Measurements from ENCODE around the gene CCSER2. TPM values are rescaled to one million over a fixed set of nuclear protein-coding genes. Genes with fewer than 3 reads are reported as not detected.
A peak's percentile ranks its signal among the peaks of the same experiment; 100 is the strongest.

Gene CCSER2
- total RNA-seq, 4 donors from 2014 or later: 60.5 to 80.6 (median 63.1) TPM

DNA sequence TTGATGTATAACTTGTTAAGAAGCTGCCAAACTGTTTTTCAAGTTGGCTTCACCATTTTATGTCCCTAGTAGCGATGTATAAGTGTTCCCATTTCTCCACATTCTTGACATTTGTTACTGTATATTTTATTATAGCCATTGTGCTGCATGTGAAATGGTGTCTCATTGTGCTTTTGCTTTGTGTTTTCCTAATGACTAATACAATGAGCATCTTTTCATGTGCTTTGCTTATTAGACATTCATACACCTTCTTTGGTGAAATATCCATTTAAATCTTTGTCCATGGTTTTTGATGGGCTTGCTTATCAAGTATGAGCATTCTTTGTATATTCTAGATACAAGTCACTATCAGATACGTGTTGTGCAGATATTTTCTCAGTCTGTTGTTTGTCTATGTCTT, 203.0 kb downstream of the CCSER2 start:
- H3K27me3 ChIP-seq: peaks cover 0 to 14% (median 0%) of the 10 kb centered on the region in 4 donors
- no peaks in the 10 kb centered on the region for H3K36me3 ChIP-seq
- no peak for DNase-seq (ENCODE audit: extremely low spot score)
- no peak overlapping the region for H3K27ac ChIP-seq (replicated peaks in 1 of 4)
- TF ChIP-seq POLR2AphosphoS5 (IDR thresholded peaks at IDR 0.05) (no peak), CTCF (IDR thresholded peaks at IDR 0.05) (no peak), POLR2A (IDR thresholded peaks at IDR 0.05; ENCODE audit: low read depth) (no peak), EP300 (IDR thresholded peaks at IDR 0.05) (no peak)
- H3K9me3 ChIP-seq: peaks cover 0 to 2% (median 0%) of the 10 kb centered on the region in 4 donors
- WGBS: 92% methylated on average over 2 of the region's 2 CpGs
- no peak overlapping the region for H3K4me3 ChIP-seq
- H3K4me1 ChIP-seq: no peaks in the 10 kb centered on the region
- intact Hi-C loops (cut with DNase I): no loop called here

- intact Hi-C loops (cut with DNase I): no loop called here
- H3K4me3 ChIP-seq: no peak overlapping the region
- H3K9me3 ChIP-seq: no peaks in the 10 kb centered on the region
- no peaks in the 10 kb centered on the region for H3K4me1 ChIP-seq
- H3K27ac ChIP-seq (replicated peaks in 1 of 4): no peak overlapping the region
- WGBS: 86% methylated on average over 1 of the region's 2 CpGs
- H3K27me3 ChIP-seq: peaks cover 0 to 26% (median 0%) of the 10 kb centered on the region in 4 donors
- DNase-seq (ENCODE audit: extremely low spot score): no peak
- TF ChIP-seq POLR2A (IDR thresholded peaks at IDR 0.05; ENCODE audit: low read depth): no peak
- TF ChIP-seq CTCF (IDR thresholded peaks at IDR 0.05): no peak
- TF ChIP-seq POLR2AphosphoS5 (IDR thresholded peaks at IDR 0.05): no peak
- TF ChIP-seq EP300 (IDR thresholded peaks at IDR 0.05): no peak
- no peaks in the 10 kb centered on the region for H3K36me3 ChIP-seq
Observed at GRCh38 chr10:84534168-84534567, 205.8 kb downstream of the CCSER2 start.

- no peak overlapping the region for H3K4me3 ChIP-seq
- WGBS: 9% methylated on average over 8 of the region's 8 CpGs
- no peak overlapping the region for H3K27ac ChIP-seq (replicated peaks in 1 of 4)
- DNase-seq (ENCODE audit: extremely low spot score): no peak
- no peak for TF ChIP-seq POLR2AphosphoS5 (IDR thresholded peaks at IDR 0.05)
- peak; percentile 83 to 91 (median 83) for TF ChIP-seq CTCF (IDR thresholded peaks at IDR 0.05)
- intact Hi-C loops (cut with DNase I): loop anchor here (2.0 kb wide), 1 partner anchor 163 kb away; no protein-coding TSS in a partner anchor
- peaks cover 0 to 12% (median 11%) of the 10 kb centered on the region in 4 donors for H3K4me1 ChIP-seq
- H3K27me3 ChIP-seq: peaks cover 0 to 37% (median 2%) of the 10 kb centered on the region in 4 donors
- H3K36me3 ChIP-seq: no peaks in the 10 kb centered on the region
- H3K9me3 ChIP-seq: no peaks in the 10 kb centered on the region
Observed at GRCh38 chr10:84537447-84537931, 209.1 kb downstream of the CCSER2 start.

- Histone ChIP-seq H3K9me3 (no peaks in the 10 kb centered on the region), H3K27me3 (peaks cover 0 to 42% (median 2%) of the 10 kb centered on the region in 4 donors), H3K36me3 (no peaks in the 10 kb centered on the region), H3K4me3 (no peak overlapping the region), H3K4me1 (peaks cover 0 to 12% (median 11%) of the 10 kb centered on the region in 4 donors), H3K27ac (replicated peaks in 1 of 4) (no peak overlapping the region)
- WGBS: 94% methylated on average over 4 of the region's 4 CpGs
- TF ChIP-seq POLR2A (IDR thresholded peaks at IDR 0.05; ENCODE audit: low read depth) (no peak), CTCF (IDR thresholded peaks at IDR 0.05) (no peak), POLR2AphosphoS5 (IDR thresholded peaks at IDR 0.05) (no peak)
- intact Hi-C loops (cut with DNase I): no loop called here
- no peak for DNase-seq (ENCODE audit: extremely low spot score)
Observed at GRCh38 chr10:84538036-84538435, 209.6 kb downstream of the CCSER2 start.

DNA sequence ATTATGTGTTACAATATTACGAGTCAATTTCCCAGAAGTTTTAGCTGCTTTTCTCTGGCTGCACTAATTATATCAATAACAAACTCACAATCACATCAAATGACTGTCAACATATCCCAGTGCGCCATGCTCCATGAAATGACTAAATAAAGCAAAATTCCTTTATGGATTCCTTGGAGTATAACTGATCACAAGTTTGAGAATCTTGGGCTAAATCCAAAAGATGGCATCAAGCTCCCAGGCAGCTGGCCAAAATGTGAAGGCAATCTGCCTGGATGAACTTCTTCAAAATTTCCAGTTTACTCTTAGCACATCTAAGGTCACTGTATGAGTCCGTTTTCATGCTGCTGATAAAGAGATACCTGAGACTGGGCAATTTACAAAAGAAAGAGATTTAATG, 210.8 kb downstream of the CCSER2 start:
- no peaks in the 10 kb centered on the region for H3K36me3 ChIP-seq
- H3K27ac ChIP-seq (replicated peaks in 1 of 4): no peak overlapping the region
- TF ChIP-seq EP300 (IDR thresholded peaks at IDR 0.05) (no peak), POLR2AphosphoS5 (IDR thresholded peaks at IDR 0.05) (no peak), POLR2A (IDR thresholded peaks at IDR 0.05; ENCODE audit: low read depth) (no peak)
- H3K4me1 ChIP-seq: peaks cover 0 to 12% (median 11%) of the 10 kb centered on the region in 4 donors
- 71% methylated on average over 3 of the region's 3 CpGs for WGBS
- no peaks in the 10 kb centered on the region for H3K9me3 ChIP-seq
- peaks cover 0 to 43% (median 2%) of the 10 kb centered on the region in 4 donors for H3K27me3 ChIP-seq
- intact Hi-C loops (cut with DNase I): no loop called here
- DNase-seq (ENCODE audit: extremely low spot score): no peak
- H3K4me3 ChIP-seq: no peak overlapping the region

Measured in esophagus muscularis mucosa (tissue), 4 donors.